Stimulated activated CD4-positive, alpha-beta T cell treated with anti-CD3 and anti-CD28 coated beads, Interleukin-12 subunit alpha, Interleukin-12 subunit beta, amount 100 ng/mL, for 48 hours (primary cell): ENCODE data around the gene MAPKBP1.
A peak's percentile ranks its signal among the peaks of the same experiment; 100 is the strongest.

Experiments used
- DNase-seq, 3 donors: peaks; one replicate each; pipeline ENCODE4 v3.0.0-alpha.2; 2020; ENCODE audit warnings: low read depth in 2 of 3, low spot score in 1 of 3

MAPKBP1 gene

GRCh38 chr15:41825572-41826535, 51.6 kb downstream of the MAPKBP1 start:
- DNase-seq = no peak

GRCh38 chr15:41827290-41827879, 53.1 kb downstream of the MAPKBP1 start:
- peak in 1 of 3 donors; percentile 10 for DNase-seq

- DNase-seq = peak; percentile 89 to 98 (median 97)
These were observed 53.9 kb downstream of the MAPKBP1 start, which contains the start of gene JMJD7 for GRCh38 chr15:41827880-41828806. JMJD7 (plus strand) TSS chr15:41828092; CDS start chr15:41828125, 33 bp downstream.

- DNase-seq = no peak
These were observed 54.5 kb downstream of the MAPKBP1 start for GRCh38 chr15:41828807-41829141.

GRCh38 chr15:41829959-41830646, 55.8 kb downstream of the MAPKBP1 start:
- DNase-seq = no peak

GRCh38 chr15:41831291-41831690, 57.0 kb downstream of the MAPKBP1 start:
- DNase-seq = peak; percentile 13 to 37 (median 22)

- no peak for DNase-seq
These were observed 57.9 kb downstream of the MAPKBP1 start for GRCh38 chr15:41832208-41832607.

- DNase-seq = no peak
These were observed 58.6 kb downstream of the MAPKBP1 start for GRCh38 chr15:41832875-41833274.

GRCh38 chr15:41834096-41834495, 59.8 kb downstream of the MAPKBP1 start:
- DNase-seq = no peak

GRCh38 chr15:41836073-41836472, 61.8 kb downstream of the MAPKBP1 start:
- no peak for DNase-seq

GRCh38 chr15:41836713-41837454, 62.6 kb downstream of the MAPKBP1 start:
- no peak for DNase-seq

GRCh38 chr15:41838400-41838897, 64.2 kb downstream of the MAPKBP1 start, which contains the start of gene PLA2G4B:
PLA2G4B (plus strand) TSS chr15:41838847; CDS start chr15:41838914, 67 bp downstream.
- no peak for DNase-seq

GRCh38 chr15:41839781-41840491, 65.7 kb downstream of the MAPKBP1 start:
- no peak for DNase-seq

GRCh38 chr15:41840673-41841072, 66.4 kb downstream of the MAPKBP1 start:
- DNase-seq = no peak

- no peak for DNase-seq
These were observed 66.8 kb downstream of the MAPKBP1 start for GRCh38 chr15:41841131-41841530.

- no peak for DNase-seq
These were observed 67.9 kb downstream of the MAPKBP1 start for GRCh38 chr15:41842229-41842628.

- DNase-seq = no peak
These were observed 69.3 kb downstream of the MAPKBP1 start for GRCh38 chr15:41843571-41843970.

- no peak for DNase-seq
These were observed 70.5 kb downstream of the MAPKBP1 start for GRCh38 chr15:41844814-41845213.

GRCh38 chr15:41847206-41847605, 72.9 kb downstream of the MAPKBP1 start:
- no peak for DNase-seq
